ENCODE measurements around the gene RBP3. TPM values are rescaled to one million over a fixed set of nuclear protein-coding genes. Genes with fewer than 3 reads are reported as not detected.

Gene RBP3
- total and polyA plus RNA-seq, 2 donors from 2014 or later, result not detected

- H3K27ac ChIP-seq (ENCODE audit: low read depth in 2 of 2, low read length in 2 of 2), result no peak overlapping the region
- no peak overlapping the region for H3K4me3 ChIP-seq (ENCODE audit: low read length in 3 of 3)
- no peak for TF ChIP-seq CTCF (IDR thresholded peaks at IDR 0.05; ENCODE audit: borderline replicate concordance, extremely low read depth, insufficient read depth)
- intact Hi-C loops (cut with DNase I), result loop anchor here (10.0 kb wide), 1 partner anchor 292 kb away; no protein-coding TSS in a partner anchor
- FAIRE-seq (no peak), DNase-seq (peak in 1 of 5 donors; percentile 34)
- H3K36me3 ChIP-seq (ENCODE audit: control insufficient read depth in 2 of 3, insufficient read depth in 3 of 3, low read length in 3 of 3), result no peaks in the 10 kb centered on the region
- no peaks in the 10 kb centered on the region for H3K4me1 ChIP-seq (ENCODE audit: control insufficient read depth in 2 of 3, insufficient read depth in 2 of 3, low read depth in 1 of 3, low read length in 3 of 3)
- no peaks in the 10 kb centered on the region for H3K9me3 ChIP-seq (ENCODE audit: control insufficient read depth in 2 of 3, insufficient read depth in 1 of 3, low read length in 3 of 3)
- no peaks in the 10 kb centered on the region for H3K27me3 ChIP-seq (ENCODE audit: control insufficient read depth, insufficient read depth, low read length)
- no peak overlapping the region for H3K9ac ChIP-seq (ENCODE audit: low read length in 3 of 3)
Observed at GRCh38 chr10:47317251-47317650, 30.9 kb upstream of the RBP3 start.

DNA sequence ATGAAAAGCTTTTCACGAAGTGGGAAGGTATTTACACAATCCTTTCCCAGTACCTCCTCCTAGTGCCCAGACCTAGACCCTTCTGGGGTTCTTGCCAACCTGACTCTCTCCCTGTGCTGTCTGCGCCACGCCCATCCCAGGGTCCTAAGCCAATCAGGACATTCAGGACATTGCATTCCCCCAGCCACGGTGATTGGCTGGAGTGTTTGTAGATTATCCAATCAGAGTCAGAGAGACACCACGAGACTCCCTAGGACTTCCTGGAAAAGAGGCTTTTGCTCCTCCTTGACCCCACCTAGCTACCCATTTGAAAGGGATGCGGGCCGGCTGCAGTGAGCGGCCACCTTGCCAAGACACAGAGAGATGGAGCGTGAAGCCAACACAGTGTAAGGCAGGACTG lies 29.5 kb upstream of the RBP3 start:
- no peaks in the 10 kb centered on the region for H3K9me3 ChIP-seq (ENCODE audit: control insufficient read depth in 2 of 3, insufficient read depth in 1 of 3, low read length in 3 of 3)
- TF ChIP-seq CTCF (IDR thresholded peaks at IDR 0.05; ENCODE audit: borderline replicate concordance, extremely low read depth, insufficient read depth), result no peak
- no peak for FAIRE-seq
- no peaks in the 10 kb centered on the region for H3K27me3 ChIP-seq (ENCODE audit: control insufficient read depth, insufficient read depth, low read length)
- DNase-seq, result peak in 1 of 5 donors; percentile 19
- H3K36me3 ChIP-seq (ENCODE audit: control insufficient read depth in 2 of 3, insufficient read depth in 3 of 3, low read length in 3 of 3), result no peaks in the 10 kb centered on the region
- H3K27ac ChIP-seq (ENCODE audit: low read depth in 2 of 2, low read length in 2 of 2), result no peak overlapping the region
- no peak overlapping the region for H3K4me3 ChIP-seq (ENCODE audit: low read length in 3 of 3)
- H3K9ac ChIP-seq (ENCODE audit: low read length in 3 of 3), result no peak overlapping the region
- H3K4me1 ChIP-seq (ENCODE audit: control insufficient read depth in 2 of 3, insufficient read depth in 2 of 3, low read depth in 1 of 3, low read length in 3 of 3), result no peaks in the 10 kb centered on the region
- intact Hi-C loops (cut with DNase I), result loop anchor here (10.0 kb wide), 1 partner anchor 294 kb away; no protein-coding TSS in a partner anchor

- no peak overlapping the region for H3K4me3 ChIP-seq (ENCODE audit: low read length in 3 of 3)
- no peak overlapping the region for H3K9ac ChIP-seq (ENCODE audit: low read length in 3 of 3)
- no peaks in the 10 kb centered on the region for H3K4me1 ChIP-seq (ENCODE audit: control insufficient read depth in 2 of 3, insufficient read depth in 2 of 3, low read depth in 1 of 3, low read length in 3 of 3)
- H3K9me3 ChIP-seq (ENCODE audit: control insufficient read depth in 2 of 3, insufficient read depth in 1 of 3, low read length in 3 of 3), result no peaks in the 10 kb centered on the region
- no peaks in the 10 kb centered on the region for H3K36me3 ChIP-seq (ENCODE audit: control insufficient read depth in 2 of 3, insufficient read depth in 3 of 3, low read length in 3 of 3)
- H3K27me3 ChIP-seq (ENCODE audit: control insufficient read depth, insufficient read depth, low read length), result no peaks in the 10 kb centered on the region
- intact Hi-C loops (cut with DNase I), result loop anchor here (10.0 kb wide), 1 partner anchor 295 kb away; no protein-coding TSS in a partner anchor
- TF ChIP-seq CTCF (IDR thresholded peaks at IDR 0.05; ENCODE audit: borderline replicate concordance, extremely low read depth, insufficient read depth), result no peak
- H3K27ac ChIP-seq (ENCODE audit: low read depth in 2 of 2, low read length in 2 of 2), result no peak overlapping the region
- FAIRE-seq (no peak), DNase-seq (peak in 1 of 5 donors; percentile 41)
Observed at GRCh38 chr10:47319784-47320183, 28.4 kb upstream of the RBP3 start.

GRCh38 chr10:47320812-47321211 lies 27.4 kb upstream of the RBP3 start:
- no peak for FAIRE-seq

More at GRCh38 chr10:47320812-47321211, 27.4 kb upstream of the RBP3 start:
- intact Hi-C loops (cut with DNase I), result no loop called here
- Histone ChIP-seq H3K4me1 (ENCODE audit: control insufficient read depth in 2 of 3, insufficient read depth in 2 of 3, low read depth in 1 of 3, low read length in 3 of 3) (no peaks in the 10 kb centered on the region), H3K36me3 (ENCODE audit: control insufficient read depth in 2 of 3, insufficient read depth in 3 of 3, low read length in 3 of 3) (no peaks in the 10 kb centered on the region), H3K27ac (ENCODE audit: low read depth in 2 of 2, low read length in 2 of 2) (no peak overlapping the region), H3K4me3 (ENCODE audit: low read length in 3 of 3) (no peak overlapping the region), H3K9ac (ENCODE audit: low read length in 3 of 3) (no peak overlapping the region), H3K27me3 (ENCODE audit: control insufficient read depth, insufficient read depth, low read length) (no peaks in the 10 kb centered on the region), H3K9me3 (ENCODE audit: control insufficient read depth in 2 of 3, insufficient read depth in 1 of 3, low read length in 3 of 3) (no peaks in the 10 kb centered on the region)
- DNase-seq, result peak in 1 of 5 donors; percentile 22
- TF ChIP-seq CTCF (IDR thresholded peaks at IDR 0.05; ENCODE audit: borderline replicate concordance, extremely low read depth, insufficient read depth), result no peak

Data from kidney (tissue), 14 donors.